Psoas muscle (tissue), 8 donors: ENCODE data around the gene ADCY6. TPM values are rescaled to one million over a fixed set of nuclear protein-coding genes. Genes with fewer than 3 reads are reported as not detected.

Experiments
- ATAC-seq, 4 donors: fragments of 200-7000 bp; cut with Tn5 transposase; one replicate each; pipeline ENCODE4 v1.9.1; 2020; ENCODE audit warnings: moderate library complexity in 3 of 4, mild to moderate bottlenecking in 2 of 4
- DNase-seq, 2 donors: peaks; one replicate each; pipeline ENCODE4 v3.0.0-alpha.2; 2020
- H3K27ac ChIP-seq: fragments of 200-600 bp; one replicate; pipeline ENCODE4 v1.8.0; 2022
- H3K27me3 ChIP-seq, 3 donors: fragments of 200-600 bp in 1 of 3; one replicate each; pipeline versions ENCODE4 v1.6.1 to v1.8.0; 2013 to 2022; ENCODE audit warnings: low read length in 2 of 3, mild to moderate bottlenecking in 2 of 3, moderate library complexity in 1 of 3; ENCODE audit not compliant: insufficient read depth in 3 of 3
- H3K36me3 ChIP-seq, 2 donors: fragments of 200-600 bp in 1 of 2; one replicate each; pipeline versions ENCODE4 v1.6.1 to v1.8.0; 2013 to 2022; ENCODE audit warnings: low read depth in 1 of 2, mild to moderate bottlenecking in 1 of 2, moderate library complexity in 1 of 2; ENCODE audit not compliant: insufficient read depth in 1 of 2
- H3K4me1 ChIP-seq: fragments of 200-600 bp; one replicate; pipeline ENCODE4 v1.8.0; 2022
- H3K4me3 ChIP-seq: fragments of 200-600 bp; one replicate; pipeline ENCODE4 v1.8.0; 2022; ENCODE audit warnings: mild to moderate bottlenecking
- H3K9me3 ChIP-seq: fragments of 200-600 bp; one replicate; pipeline ENCODE4 v1.8.0; 2022
- WGBS, 3 donors: extraction: QIAGEN DNeasy Blood & Tissue Kit; methylation state at CpG; one replicate each; pipeline versions ENCODE4 v1.1.6 to v1.1.7; 2013; 5-methylcytosine and 5-hydroxymethylcytosine counted together
- intact Hi-C, 2 donors: fragments of 100-400 bp; cut with DNase I; formaldehyde crosslinking; loops; one replicate each; pipeline versions ENCODE4 v1.11.0 to v1.14.2; 2022
- polyA plus RNA-seq, 3 donors: library from polyadenylated mRNA; stranded (reverse); fragments of 200-250 nt; gene quantifications; one replicate each; pipeline ENCODE4 v1.2.3, GENCODE V29; 2013
- total RNA-seq, 4 donors: library from RNA; stranded (reverse); fragmentation: NEBNext Ultra II Directional in 2 of 4; extraction: Animal tissue kit (Norgen Biotek cat#: 25700) in 2 of 4; gene quantifications; one replicate each; pipeline versions ENCODE4 v1.2.1 to v1.2.4, GENCODE V29; 2021 to 2023
- TF ChIP-seq, protein P1 (sequence below): fragments of 200-600 bp; IDR thresholded peaks from one replicate; pipeline ENCODE4 v1.8.0; 2022; ENCODE audit warnings: antibody characterized with exemption
- donor health status: healthy with polysubstance abuse.
- donor health status: DM: no; HTN: no; CAD: no; lungs with moderate emphysema.
- donor health status: Bipolar disorder and iron deficiency.
- donor health status: healthy.
- donor health status: DM: yes; HTN: yes; CAD: no.
- donor health status: DM: no; HTN: no; CAD: no.
- donor health status: DM: no; HTN: no; CAD: no.
- donor health status: DM: yes; HTN: yes; CAD: no.

The ADCY6 gene
- total and polyA plus RNA-seq, 7 donors, result 5.3 to 18.9 (median 13.1) TPM

DNA sequence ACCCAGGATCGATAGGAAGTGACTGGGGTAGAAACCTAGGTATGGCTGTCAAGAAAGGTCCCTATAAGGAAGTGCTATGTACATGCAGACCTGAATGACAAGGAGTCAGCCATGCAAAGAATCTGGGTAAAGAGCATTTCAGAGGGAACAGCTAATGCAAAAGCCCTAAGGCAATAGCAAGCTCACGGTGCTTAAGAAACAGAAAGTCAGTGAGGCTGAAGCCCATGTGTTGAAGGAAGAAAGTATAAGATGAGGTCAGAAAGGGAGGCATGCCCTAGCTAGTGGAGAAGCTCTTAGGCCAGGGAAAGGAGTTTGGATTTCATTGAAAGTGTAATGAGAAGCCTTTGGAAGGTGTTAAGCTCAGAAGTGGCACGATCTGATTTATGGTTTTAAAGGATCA is 6.0 kb upstream of the ADCY6 start:
- Histone ChIP-seq H3K27me3 (no peaks in the 10 kb centered on the region), H3K9me3 (no peaks in the 10 kb centered on the region), H3K4me1 (no peaks in the 10 kb centered on the region), H3K27ac (no peak overlapping the region), H3K4me3 (no peak overlapping the region), H3K36me3 (no peaks in the 10 kb centered on the region)
- DNase-seq (no peak), ATAC-seq (no peak)
- TF ChIP-seq, protein P1, sequence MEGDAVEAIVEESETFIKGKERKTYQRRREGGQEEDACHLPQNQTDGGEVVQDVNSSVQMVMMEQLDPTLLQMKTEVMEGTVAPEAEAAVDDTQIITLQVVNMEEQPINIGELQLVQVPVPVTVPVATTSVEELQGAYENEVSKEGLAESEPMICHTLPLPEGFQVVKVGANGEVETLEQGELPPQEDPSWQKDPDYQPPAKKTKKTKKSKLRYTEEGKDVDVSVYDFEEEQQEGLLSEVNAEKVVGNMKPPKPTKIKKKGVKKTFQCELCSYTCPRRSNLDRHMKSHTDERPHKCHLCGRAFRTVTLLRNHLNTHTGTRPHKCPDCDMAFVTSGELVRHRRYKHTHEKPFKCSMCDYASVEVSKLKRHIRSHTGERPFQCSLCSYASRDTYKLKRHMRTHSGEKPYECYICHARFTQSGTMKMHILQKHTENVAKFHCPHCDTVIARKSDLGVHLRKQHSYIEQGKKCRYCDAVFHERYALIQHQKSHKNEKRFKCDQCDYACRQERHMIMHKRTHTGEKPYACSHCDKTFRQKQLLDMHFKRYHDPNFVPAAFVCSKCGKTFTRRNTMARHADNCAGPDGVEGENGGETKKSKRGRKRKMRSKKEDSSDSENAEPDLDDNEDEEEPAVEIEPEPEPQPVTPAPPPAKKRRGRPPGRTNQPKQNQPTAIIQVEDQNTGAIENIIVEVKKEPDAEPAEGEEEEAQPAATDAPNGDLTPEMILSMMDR, result no peak
- WGBS, 3 donors, result 73 to 76% (median 74%) methylated on average over 3 of the region's 3 CpGs
- intact Hi-C loops, result loop anchor here in 1 of 2 donors (5.0 kb wide), 1 partner anchor 253 kb away; no protein-coding TSS in a partner anchor

DNA sequence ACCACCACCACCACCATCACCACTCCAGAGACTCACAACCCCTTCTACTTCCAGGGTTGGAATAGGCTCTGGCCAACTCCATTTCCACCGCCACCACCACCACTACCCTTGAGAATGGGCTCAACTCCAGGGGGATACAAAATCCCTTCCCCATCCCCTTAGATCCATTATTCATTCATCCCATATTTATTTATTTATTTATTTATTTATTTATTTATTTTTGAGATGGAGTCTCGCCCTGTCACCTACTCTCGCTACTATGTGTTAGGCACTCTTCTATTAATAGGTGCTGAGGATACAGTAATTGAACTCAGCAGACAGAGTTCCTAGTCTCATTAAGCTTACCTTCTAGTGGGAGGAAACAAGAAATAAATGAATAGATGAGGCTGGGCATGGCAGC is 4.8 kb upstream of the ADCY6 start:
- Histone ChIP-seq H3K4me1 (no peaks in the 10 kb centered on the region), H3K4me3 (no peak overlapping the region), H3K27me3 (no peaks in the 10 kb centered on the region), H3K9me3 (no peaks in the 10 kb centered on the region), H3K36me3 (no peaks in the 10 kb centered on the region), H3K27ac (no peak overlapping the region)
- ATAC-seq (no peak), DNase-seq (no peak)
- TF ChIP-seq, protein P1, result no peak
- intact Hi-C loops, result no loop called here
- WGBS, 3 donors, result 83 to 96% (median 88%) methylated on average over 3 of the region's 3 CpGs

DNA sequence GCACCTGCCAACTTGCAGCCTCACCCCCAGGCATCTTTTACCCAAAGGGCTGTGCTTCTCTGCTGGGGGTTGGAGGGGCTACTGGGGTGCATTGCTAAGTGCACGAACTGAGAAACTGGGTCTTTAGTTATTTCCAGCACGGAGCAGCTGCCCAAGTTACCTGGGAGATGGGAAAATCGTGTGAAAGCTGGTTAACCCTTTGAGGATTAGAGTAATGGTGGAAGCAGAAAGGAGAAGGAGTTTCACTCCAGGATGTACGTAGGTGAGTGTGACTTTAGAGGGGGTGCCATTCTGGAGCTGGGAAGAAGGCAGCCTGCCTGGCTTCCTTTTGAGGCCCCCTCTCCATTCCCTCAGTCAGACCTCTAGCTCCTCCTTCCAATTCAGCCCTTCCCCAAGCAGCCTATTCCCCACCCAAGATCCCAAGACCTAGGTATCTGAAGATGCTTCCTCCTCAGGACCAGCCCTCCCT is 1.0 kb upstream of the ADCY6 start:
- H3K27ac ChIP-seq, result no peak overlapping the region

DNA sequence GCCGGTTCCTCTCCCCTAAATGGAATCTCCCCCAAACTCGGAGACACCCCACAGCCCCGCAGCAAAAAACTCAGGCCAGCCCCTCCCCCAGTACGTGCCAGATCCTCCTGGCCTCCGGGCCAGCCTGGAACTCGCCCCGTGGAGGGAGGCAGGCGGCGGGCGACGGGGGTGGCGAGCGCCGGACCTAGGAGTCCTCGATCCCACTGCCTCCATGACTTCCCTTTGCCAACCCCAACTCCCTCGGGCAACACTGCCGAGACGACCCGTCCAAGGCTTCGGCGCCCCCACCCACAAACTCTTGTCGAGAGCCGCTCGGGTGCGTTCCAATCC is 400 bp downstream of the ADCY6 start:
- H3K4me3 ChIP-seq, result peak overlapping the region; percentile 97
- TF ChIP-seq, protein P1, result no peak
- DNase-seq, result peak in 1 of 2 donors; percentile 61
- no peaks in the 10 kb centered on the region for H3K9me3 ChIP-seq
- H3K27me3 ChIP-seq, result no peaks in the 10 kb centered on the region
- peak; percentile 28 to 51 (median 42) for ATAC-seq
- H3K27ac ChIP-seq, result peak overlapping the region; percentile 65
- peaks cover 0 to under 1% of the 10 kb centered on the region in 2 donors for H3K36me3 ChIP-seq
- intact Hi-C loops, result no loop called here
- 0% methylated on average over 20 to 25 of the region's 25 CpGs for WGBS, 3 donors
- H3K4me1 ChIP-seq, result peaks cover 8% of the 10 kb centered on the region

More for the DNA sequence above, 1.0 kb upstream of the ADCY6 start:
- intact Hi-C loops, result no loop called here
- Histone ChIP-seq H3K4me3 (peak overlapping the region; percentile 97), H3K9me3 (no peaks in the 10 kb centered on the region), H3K36me3 (no peaks in the 10 kb centered on the region), H3K4me1 (peaks cover 8% of the 10 kb centered on the region), H3K27me3 (no peaks in the 10 kb centered on the region)
- ATAC-seq, result no peak
- DNase-seq, result no peak
- TF ChIP-seq, protein P1, result no peak
- 20 to 25% (median 22%) methylated on average over 4 of the region's 4 CpGs for WGBS, 3 donors
